ENCODE results near the gene ZNF628. TPM values are rescaled to one million over a fixed set of nuclear protein-coding genes. Genes with fewer than 3 reads are reported as not detected.

ZNF628 gene
- total RNA-seq (0.79 TPM), polyA plus RNA-seq (11.9 TPM)

DNA sequence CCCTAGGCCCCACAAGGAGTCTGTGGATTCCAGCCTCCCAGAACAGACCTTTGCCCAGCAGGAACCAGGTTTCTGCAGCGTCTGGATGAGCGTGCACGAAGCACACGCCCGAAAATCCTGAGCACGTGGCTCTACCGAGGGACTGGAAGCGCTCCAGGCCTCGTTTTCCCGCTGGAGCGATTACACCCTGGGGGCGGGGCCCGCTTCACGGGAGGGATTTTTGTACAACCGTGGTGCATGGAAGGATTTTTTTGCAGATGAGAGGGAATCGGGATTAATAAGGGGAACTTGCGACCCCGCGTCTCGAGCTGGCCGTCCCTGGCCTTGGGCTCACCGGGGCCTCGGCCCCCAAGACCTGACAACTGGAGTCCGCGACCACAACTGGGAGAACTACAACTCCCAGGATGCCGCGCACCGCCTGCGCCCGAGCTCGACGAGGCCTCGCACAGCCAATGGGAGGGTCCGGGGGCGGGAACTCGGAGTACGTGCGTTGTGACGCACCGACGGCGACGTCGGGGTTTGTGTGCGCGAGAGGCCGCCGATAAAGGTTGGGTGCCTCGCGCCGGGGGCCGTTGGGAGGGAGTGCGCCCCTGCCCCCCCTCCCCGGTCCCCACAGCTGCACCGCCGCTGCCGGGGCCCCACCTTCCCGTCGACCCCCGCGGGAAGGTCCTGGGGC lies at the start of gene ZNF628:
Gene ZNF628 (plus strand): TSS at position 518 of the 676 bp plus-strand sequence. CDS start 3,294 bp downstream, outside the sequence.
- no peaks in the 10 kb centered on the region for H3K4me1 ChIP-seq (ENCODE audit: insufficient read depth)
- H3K27ac ChIP-seq (ENCODE audit: low read depth) = peak within 1 kb of the TSS; percentile 98
- under 1% methylated on average over 61 of the region's 61 CpGs for WGBS
- DNase-seq (ENCODE audit: extremely low spot score) = peak; percentile 96
- H3K36me3 ChIP-seq (ENCODE audit: insufficient read depth) = no peaks in the 10 kb centered on the region
- H3K4me3 ChIP-seq (ENCODE audit: low read depth, low read length) = peak within 1 kb of the TSS; percentile 57

DNA sequence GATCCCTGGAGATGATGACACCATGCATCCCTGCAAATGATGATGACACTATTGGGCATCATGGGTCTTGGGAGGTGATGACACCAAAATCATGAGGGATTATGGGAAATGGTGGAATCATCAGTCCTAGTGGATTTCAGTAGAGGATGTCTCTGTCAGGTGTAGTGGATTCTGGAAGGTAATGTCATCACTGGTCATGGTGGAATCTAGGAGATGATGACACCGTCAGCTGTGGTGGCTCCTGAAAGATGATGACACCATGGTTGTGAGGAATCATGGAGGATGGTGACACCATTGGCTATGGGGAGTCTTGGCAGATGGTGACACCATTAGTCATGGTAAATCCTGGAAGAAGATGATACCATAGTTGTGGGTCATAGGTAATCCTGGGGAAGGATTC lies 45.2 kb upstream of the ZNF628 start:
- no peak for DNase-seq (ENCODE audit: extremely low spot score)
- WGBS = 90% methylated on average over 1 of the region's 1 CpG
- no peak overlapping the region for H3K27ac ChIP-seq (ENCODE audit: low read depth)

DNA sequence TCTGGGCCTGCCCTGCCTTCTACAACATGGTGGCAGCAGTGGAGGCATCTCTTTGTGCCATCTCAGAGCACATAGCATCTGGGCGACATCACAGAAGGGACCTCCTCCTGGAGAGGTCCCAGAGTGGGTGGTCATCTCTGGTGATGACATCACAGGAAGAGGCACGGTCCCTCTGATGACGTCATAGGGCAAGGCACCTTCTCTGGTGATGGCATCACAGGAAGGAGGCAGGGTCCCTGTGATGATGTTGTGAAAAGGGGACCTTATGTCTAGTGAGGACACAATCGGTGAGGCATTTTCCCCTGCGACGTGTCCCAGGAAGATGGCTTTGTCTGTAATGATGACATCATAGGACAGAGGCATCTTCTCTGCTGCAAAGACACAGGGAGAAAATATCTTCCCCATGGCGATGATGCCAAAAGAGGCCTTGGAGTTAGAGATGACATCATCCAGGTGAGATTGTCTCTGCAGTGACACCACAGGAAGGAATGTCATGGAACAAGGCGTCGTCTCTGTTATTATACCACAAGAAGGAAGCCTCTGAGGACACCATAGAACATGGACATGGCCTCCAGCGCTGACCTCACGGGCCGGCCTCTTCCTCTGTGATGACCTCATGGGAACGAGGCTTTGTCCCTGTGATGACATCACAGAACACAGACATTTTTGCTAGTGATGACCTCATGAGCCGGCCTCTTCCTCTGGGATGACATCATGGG lies 44.0 kb upstream of the ZNF628 start:
- H3K4me1 ChIP-seq (ENCODE audit: insufficient read depth) = no peaks in the 10 kb centered on the region
- 88% methylated on average over 14 of the region's 14 CpGs for WGBS
- no peaks in the 10 kb centered on the region for H3K36me3 ChIP-seq (ENCODE audit: insufficient read depth)
- H3K4me3 ChIP-seq (ENCODE audit: low read depth, low read length) = no peak overlapping the region
- H3K27ac ChIP-seq (ENCODE audit: low read depth) = no peak overlapping the region
- DNase-seq (ENCODE audit: extremely low spot score) = no peak

More for the DNA sequence above, 45.2 kb upstream of the ZNF628 start:
- Histone ChIP-seq H3K36me3 (ENCODE audit: insufficient read depth) (no peaks in the 10 kb centered on the region), H3K4me3 (ENCODE audit: low read depth, low read length) (no peak overlapping the region), H3K4me1 (ENCODE audit: insufficient read depth) (no peaks in the 10 kb centered on the region)

DNA sequence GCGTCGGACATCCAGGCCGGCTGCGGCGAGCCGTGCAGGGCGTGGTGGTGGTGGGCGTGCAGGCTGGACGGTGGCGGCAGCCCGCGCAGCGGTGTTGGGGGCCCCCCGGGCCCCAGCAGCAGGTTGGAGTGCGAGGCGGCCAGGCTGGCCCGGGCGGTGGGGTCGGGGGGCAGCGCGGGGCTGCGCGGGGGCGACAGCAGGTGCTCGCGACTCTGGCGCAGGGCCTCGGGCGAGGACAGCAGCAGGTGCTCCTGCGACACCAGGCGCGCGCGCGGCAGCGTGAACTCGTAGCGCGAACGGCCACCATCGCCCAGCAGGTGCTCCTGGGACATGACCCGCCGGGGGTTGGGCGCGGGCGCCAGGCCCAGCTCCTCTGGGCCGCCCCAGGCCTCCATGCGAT lies 43.1 kb upstream of the ZNF628 start:
- Histone ChIP-seq H3K36me3 (ENCODE audit: insufficient read depth) (no peaks in the 10 kb centered on the region), H3K4me3 (ENCODE audit: low read depth, low read length) (no peak overlapping the region), H3K4me1 (ENCODE audit: insufficient read depth) (no peaks in the 10 kb centered on the region), H3K27ac (ENCODE audit: low read depth) (no peak overlapping the region)
- no peak for DNase-seq (ENCODE audit: extremely low spot score)
- 8% methylated on average over 48 of the region's 48 CpGs for WGBS

DNA sequence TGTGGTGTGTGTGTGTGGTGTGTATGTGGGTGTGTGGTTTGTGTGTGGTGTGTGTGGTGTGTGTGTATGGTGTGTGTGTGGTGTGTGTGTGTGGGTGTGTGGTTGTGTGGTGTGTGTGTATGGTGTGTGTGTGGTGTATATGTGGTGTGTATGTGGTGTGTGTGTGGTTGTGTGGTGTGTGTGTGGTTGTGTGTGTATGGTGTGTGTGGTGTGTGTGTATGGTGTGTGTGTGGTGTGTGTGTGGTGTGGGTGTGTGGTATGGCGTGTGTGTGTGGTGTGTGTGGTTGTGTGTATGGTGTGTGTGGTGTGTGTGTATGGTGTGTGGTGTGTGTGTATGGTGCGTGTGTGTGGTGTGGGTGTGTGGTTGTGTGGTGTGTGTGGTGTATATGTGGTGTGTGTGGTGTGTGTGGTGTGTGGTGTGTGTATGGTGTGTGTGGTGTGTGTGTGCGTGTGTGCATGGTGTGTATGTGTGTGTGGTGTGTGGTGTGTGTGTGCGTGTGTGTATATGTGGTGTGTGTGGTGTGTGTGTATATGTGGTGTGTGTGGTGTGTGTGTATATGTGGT lies 42.0 kb upstream of the ZNF628 start:
- no peak overlapping the region for H3K27ac ChIP-seq (ENCODE audit: low read depth)
- H3K4me3 ChIP-seq (ENCODE audit: low read depth, low read length) = no peak overlapping the region
- 68% methylated on average over 4 of the region's 4 CpGs for WGBS
- H3K36me3 ChIP-seq (ENCODE audit: insufficient read depth) = no peaks in the 10 kb centered on the region
- no peak for DNase-seq (ENCODE audit: extremely low spot score)
- no peaks in the 10 kb centered on the region for H3K4me1 ChIP-seq (ENCODE audit: insufficient read depth)

DNA sequence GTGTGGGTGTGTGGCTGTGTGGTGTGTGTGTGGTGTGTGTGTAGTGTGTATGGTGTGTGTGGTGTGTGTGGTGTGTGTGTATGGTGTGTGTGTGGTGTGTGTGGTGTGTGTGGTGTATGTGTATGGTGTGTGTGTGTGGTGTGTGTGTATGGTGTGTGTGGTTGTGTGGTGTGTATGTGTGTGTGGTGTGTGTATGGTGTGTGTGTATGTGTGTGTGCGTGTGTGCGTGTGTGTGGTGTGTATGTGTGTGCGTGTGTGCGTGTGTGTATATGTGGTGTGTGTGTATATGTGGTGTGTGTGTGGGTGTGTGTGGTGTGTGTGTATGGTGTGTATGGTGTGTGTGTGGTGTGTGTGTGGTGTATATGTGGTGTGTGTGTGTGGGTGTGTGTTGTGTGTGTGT lies 41.4 kb upstream of the ZNF628 start:
- Histone ChIP-seq H3K4me1 (ENCODE audit: insufficient read depth) (no peaks in the 10 kb centered on the region), H3K27ac (ENCODE audit: low read depth) (no peak overlapping the region), H3K36me3 (ENCODE audit: insufficient read depth) (no peaks in the 10 kb centered on the region), H3K4me3 (ENCODE audit: low read depth, low read length) (no peak overlapping the region)
- 94% methylated on average over 4 of the region's 4 CpGs for WGBS
- no peak for DNase-seq (ENCODE audit: extremely low spot score)

DNA sequence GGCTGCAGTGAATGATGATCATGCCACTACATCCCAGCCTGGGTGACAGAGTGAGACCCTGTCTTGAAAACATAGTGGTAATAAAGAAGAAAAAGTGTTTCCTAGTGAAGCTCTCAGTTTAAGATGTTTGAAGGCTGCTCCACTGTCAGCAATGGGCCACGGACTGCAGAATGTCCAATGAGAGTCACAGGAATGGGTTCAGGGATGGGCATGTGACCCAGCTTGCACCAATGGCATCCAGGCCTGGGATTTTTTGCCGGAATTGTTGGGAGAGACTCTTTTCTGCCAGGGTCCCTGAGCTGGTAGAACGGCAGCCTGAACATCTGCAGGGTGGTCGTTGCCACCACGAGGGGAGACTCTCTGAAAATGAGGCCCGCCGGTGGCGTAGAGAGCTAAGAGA lies 39.6 kb upstream of the ZNF628 start:
- WGBS = 41% methylated on average over 8 of the region's 8 CpGs
- H3K4me3 ChIP-seq (ENCODE audit: low read depth, low read length) = no peak overlapping the region
- DNase-seq (ENCODE audit: extremely low spot score) = no peak
- H3K27ac ChIP-seq (ENCODE audit: low read depth) = no peak overlapping the region
- no peaks in the 10 kb centered on the region for H3K4me1 ChIP-seq (ENCODE audit: insufficient read depth)
- no peaks in the 10 kb centered on the region for H3K36me3 ChIP-seq (ENCODE audit: insufficient read depth)

DNA sequence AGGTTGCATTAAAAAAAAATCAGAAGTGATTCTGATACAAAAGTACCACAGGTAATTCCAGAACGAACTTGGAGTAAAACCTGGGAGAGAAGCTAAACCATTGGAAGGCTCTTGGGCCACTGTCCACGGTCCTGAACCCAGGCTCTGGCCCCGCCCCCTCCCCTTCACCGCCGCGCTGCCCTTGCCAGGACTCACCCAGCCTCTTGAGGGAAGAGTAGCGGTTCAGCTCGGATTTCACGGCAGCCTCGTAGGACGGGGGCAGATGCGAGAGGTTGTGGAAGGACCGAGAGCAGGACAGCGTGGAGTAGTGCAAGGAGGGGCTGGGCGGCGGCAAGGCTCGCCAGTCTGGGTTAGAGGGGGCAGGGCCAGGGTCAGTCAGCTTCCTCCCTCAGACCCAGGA lies 39.0 kb upstream of the ZNF628 start:
- Histone ChIP-seq H3K36me3 (ENCODE audit: insufficient read depth) (no peaks in the 10 kb centered on the region), H3K4me3 (ENCODE audit: low read depth, low read length) (no peak overlapping the region), H3K27ac (ENCODE audit: low read depth) (no peak overlapping the region), H3K4me1 (ENCODE audit: insufficient read depth) (no peaks in the 10 kb centered on the region)
- WGBS = under 1% methylated on average over 17 of the region's 17 CpGs
- no peak for DNase-seq (ENCODE audit: extremely low spot score)

DNA sequence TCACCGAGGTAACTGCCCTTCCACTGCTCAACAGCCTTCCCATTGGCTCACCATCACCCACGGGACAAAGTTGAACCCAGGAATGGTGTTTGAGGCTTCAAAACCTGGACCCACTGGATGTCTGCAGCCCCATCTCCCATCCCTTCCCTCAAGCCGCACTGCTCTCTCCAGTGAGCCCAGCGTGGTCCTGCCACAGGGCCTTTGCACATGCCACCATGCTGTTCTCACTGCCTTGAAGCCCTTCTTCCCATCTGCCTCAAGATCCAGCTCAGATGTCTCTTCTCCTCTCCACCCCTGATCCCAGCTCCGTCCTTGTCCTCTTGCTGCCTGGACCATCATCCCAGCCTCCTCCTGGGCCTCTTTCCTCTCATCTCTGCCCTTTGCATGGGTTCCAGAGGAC lies 37.4 kb upstream of the ZNF628 start:
- DNase-seq (ENCODE audit: extremely low spot score) = no peak
- Histone ChIP-seq H3K4me1 (ENCODE audit: insufficient read depth) (no peaks in the 10 kb centered on the region), H3K27ac (ENCODE audit: low read depth) (no peak overlapping the region), H3K36me3 (ENCODE audit: insufficient read depth) (no peaks in the 10 kb centered on the region), H3K4me3 (ENCODE audit: low read depth, low read length) (no peak overlapping the region)
- WGBS = 69% methylated on average over 5 of the region's 5 CpGs

DNA sequence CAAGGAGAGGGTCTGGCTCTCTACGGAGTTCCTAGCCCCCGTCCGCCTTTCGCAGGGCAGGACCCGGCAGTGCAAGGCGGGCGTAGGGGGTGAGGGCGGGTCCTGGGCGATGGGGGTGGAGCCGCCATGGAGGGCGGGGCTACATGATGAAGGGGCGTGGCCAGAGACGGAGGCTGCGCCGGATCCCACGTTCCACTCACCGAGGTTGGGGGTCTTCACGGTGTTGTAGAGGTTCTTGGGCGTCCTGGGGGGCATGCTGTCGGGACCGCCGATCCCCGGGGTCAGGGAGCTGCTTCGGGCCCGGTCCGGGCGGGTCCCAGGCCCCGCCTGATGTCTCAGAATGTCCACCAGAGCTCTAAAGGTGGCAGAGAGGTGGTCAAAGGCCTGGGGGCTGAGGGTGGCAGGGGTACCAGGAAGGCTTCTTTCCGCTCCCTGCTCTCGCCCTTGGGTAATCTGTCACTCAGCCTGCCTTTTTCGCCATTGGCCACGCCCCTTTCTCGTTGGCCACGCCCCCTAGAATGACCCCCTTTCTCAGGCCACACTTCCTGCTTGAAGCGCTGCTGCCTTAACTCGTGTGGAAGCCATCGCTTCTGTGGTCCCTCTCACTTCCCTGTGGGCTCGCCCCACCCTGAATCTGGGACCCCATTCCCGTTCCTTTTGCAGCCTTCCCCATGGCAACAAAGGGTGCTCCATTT lies 35.9 kb upstream of the ZNF628 start:
- no peaks in the 10 kb centered on the region for H3K36me3 ChIP-seq (ENCODE audit: insufficient read depth)
- WGBS = 9% methylated on average over 39 of the region's 39 CpGs
- H3K4me3 ChIP-seq (ENCODE audit: low read depth, low read length) = no peak overlapping the region
- no peaks in the 10 kb centered on the region for H3K4me1 ChIP-seq (ENCODE audit: insufficient read depth)
- no peak for DNase-seq (ENCODE audit: extremely low spot score)
- H3K27ac ChIP-seq (ENCODE audit: low read depth) = no peak overlapping the region

DNA sequence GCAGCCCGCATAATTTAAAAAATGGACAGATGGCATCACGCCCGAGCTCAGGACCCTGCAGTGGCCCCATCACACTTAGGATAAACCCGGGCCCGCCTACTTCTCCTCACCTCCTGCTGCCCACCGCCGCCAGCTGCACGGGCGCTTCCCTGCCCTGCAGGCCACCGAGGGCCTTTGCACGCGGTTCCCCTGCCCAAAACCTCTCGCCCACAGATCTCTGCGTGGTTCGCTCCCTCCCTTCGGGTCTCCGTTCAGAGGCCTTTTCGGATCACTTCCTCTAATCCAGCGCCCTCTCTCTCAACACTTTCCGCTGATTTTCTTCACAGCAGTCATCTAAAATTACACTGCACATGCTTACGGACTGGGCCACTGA lies 35.1 kb upstream of the ZNF628 start:
- Histone ChIP-seq H3K27ac (ENCODE audit: low read depth) (no peak overlapping the region), H3K36me3 (ENCODE audit: insufficient read depth) (no peaks in the 10 kb centered on the region)
- DNase-seq (ENCODE audit: extremely low spot score) = no peak

DNA sequence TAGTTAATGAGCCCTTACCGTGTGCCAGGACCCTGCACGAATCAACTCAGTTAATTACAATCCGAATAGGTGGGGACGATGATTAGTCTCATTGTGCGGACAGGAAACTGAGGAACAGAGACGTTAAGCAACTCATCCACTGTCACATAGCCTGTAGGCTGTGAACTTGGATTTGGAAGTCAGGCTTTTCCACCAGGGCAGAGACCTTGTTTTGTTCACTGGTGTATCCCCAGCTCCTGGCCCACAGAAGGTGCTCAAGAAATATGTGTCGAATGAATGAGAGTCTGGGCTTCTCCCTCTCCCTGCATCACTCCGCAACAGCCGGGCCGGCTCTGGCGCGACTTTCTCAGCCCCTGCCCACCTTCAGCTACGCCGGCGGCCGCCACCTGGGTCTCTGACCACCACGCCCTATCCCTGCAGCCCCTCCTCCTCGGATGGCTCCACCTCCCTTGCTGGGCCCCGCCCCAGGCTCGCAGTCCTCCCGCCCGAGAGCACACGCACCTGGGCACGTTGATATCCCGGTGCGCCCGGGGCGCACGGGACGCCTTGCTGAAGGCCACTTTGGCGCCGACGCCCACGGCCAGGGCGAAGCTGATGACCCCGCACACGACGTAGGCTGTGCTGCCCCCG lies 34.6 kb upstream of the ZNF628 start:
- Histone ChIP-seq H3K36me3 (ENCODE audit: insufficient read depth) (no peaks in the 10 kb centered on the region), H3K4me3 (ENCODE audit: low read depth, low read length) (no peak overlapping the region), H3K27ac (ENCODE audit: low read depth) (no peak overlapping the region), H3K4me1 (ENCODE audit: insufficient read depth) (no peaks in the 10 kb centered on the region)
- 2% methylated on average over 39 of the region's 39 CpGs for WGBS
- no peak for DNase-seq (ENCODE audit: extremely low spot score)

More for the DNA sequence above, 35.1 kb upstream of the ZNF628 start:
- no peaks in the 10 kb centered on the region for H3K4me1 ChIP-seq (ENCODE audit: insufficient read depth)
- 5% methylated on average over 21 of the region's 21 CpGs for WGBS
- no peak overlapping the region for H3K4me3 ChIP-seq (ENCODE audit: low read depth, low read length)

DNA sequence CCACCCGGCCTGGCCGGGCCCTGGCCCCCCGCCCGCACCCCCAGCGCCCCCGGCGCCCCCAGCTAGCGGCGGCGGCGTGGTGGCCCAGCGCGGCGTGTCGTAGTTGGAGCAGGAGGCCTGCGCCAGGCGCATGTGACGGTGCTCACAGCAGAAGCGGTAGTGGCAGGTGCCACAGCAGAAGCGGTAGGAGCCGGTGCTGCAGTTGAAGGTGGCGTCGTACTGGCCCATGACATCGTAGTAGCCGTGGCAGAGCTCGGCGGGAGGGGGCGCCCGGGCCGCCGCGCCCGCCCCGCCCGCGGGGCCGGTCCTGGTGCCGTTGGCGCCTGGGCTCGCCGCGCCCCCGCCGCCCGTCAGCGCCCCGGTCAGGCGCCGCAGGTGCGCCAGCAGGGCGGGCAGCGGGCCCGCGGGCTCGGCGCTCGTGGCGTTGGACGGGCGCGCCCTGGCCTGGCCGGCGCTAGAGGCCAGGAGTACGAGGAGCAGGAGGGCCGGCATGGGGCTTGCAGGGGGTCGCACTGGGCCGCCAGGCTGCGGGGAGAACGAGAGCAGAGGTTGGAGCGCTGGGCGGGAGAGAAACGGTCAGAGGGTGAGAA lies 34.0 kb upstream of the ZNF628 start:
- Histone ChIP-seq H3K4me1 (ENCODE audit: insufficient read depth) (no peaks in the 10 kb centered on the region), H3K27ac (ENCODE audit: low read depth) (no peak overlapping the region), H3K4me3 (ENCODE audit: low read depth, low read length) (no peak overlapping the region), H3K36me3 (ENCODE audit: insufficient read depth) (no peaks in the 10 kb centered on the region)
- under 1% methylated on average over 72 of the region's 72 CpGs for WGBS
- DNase-seq (ENCODE audit: extremely low spot score) = no peak
